ENCODE results near the gene ABLIM1.

The ABLIM1 gene

DNA sequence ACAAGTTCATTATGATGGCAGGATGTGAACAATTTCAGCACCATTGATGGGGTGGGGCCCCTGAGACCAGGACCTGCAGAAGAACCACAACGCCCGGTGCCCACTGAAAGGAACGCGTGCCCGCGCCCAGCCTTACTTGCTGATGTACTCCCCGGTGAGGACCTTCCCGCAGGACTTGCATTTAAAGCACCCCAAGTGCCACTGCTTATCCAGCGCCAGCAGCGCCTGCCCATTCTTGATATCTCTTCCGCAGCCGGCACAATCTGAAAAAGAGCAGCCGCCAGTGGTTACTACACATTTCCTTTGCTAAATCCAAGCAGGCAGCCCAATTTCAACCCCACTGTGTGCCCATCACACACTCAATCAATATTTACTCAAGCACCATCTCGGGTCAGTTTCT, 110.6 kb downstream of the ABLIM1 start:
- TF ChIP-seq, protein P1, sequence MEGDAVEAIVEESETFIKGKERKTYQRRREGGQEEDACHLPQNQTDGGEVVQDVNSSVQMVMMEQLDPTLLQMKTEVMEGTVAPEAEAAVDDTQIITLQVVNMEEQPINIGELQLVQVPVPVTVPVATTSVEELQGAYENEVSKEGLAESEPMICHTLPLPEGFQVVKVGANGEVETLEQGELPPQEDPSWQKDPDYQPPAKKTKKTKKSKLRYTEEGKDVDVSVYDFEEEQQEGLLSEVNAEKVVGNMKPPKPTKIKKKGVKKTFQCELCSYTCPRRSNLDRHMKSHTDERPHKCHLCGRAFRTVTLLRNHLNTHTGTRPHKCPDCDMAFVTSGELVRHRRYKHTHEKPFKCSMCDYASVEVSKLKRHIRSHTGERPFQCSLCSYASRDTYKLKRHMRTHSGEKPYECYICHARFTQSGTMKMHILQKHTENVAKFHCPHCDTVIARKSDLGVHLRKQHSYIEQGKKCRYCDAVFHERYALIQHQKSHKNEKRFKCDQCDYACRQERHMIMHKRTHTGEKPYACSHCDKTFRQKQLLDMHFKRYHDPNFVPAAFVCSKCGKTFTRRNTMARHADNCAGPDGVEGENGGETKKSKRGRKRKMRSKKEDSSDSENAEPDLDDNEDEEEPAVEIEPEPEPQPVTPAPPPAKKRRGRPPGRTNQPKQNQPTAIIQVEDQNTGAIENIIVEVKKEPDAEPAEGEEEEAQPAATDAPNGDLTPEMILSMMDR (IDR thresholded peaks at IDR 0.05), result no peak

DNA sequence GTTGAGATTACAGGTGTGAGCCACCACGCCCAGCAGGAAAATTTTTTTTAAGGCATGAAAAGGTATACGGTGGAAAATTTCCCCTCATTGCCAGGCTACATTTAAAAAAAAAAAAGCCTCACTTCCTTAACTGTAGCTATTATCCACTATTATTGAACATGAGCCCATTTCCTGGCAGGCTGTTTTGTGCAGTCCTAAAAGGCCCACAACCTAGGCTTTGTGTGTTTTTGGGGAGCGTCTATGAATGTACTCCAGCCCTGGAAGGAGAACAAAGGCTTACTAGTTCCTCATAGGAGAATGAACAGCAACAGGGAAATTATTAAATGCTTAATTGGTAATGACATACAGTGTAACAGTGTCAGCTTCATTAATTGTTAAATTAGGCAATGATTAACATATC, 111.0 kb downstream of the ABLIM1 start:
- TF ChIP-seq, protein P1 (IDR thresholded peaks at IDR 0.05), result no peak

DNA sequence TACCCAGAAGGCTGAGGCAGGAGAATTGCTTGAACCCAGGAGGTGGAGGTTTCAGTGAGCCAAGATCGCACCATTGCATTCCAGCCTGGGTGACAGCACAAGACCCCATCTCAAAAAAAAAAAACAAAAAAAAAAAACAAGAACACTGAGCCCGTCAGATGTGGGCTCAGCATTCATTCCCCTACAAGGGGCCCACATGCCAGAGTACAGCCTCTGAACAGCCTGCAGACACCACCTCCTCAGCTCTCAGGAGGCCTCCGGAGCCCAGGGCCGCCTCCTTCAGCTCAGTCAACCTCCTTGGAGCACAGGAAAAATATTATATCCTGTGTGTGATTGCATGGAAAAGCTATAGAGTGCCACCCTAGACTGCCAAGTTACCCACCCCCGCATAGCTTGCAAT, 112.3 kb downstream of the ABLIM1 start:
- TF ChIP-seq, protein P1 (IDR thresholded peaks at IDR 0.05), result no peak

DNA sequence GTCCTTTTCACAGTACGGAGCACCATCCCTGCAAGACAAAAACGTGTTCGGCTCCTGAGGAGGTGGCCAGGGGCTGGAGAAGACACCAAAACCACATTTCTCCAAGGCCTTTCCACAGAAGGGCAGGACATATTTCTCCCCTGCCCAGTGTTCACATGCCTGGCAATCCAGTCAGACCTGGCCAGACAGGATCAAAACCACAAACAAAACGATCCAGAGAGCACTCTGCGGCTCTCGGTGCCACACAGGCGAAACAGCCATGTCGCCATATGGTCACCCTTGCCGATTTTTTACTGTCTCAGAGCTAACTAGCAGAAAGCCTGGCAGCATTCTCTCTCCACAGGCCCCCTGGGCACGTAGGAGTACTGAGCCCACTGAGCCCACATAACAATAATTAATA, 113.0 kb downstream of the ABLIM1 start:
- TF ChIP-seq, protein P1 (IDR thresholded peaks at IDR 0.05), result no peak

DNA sequence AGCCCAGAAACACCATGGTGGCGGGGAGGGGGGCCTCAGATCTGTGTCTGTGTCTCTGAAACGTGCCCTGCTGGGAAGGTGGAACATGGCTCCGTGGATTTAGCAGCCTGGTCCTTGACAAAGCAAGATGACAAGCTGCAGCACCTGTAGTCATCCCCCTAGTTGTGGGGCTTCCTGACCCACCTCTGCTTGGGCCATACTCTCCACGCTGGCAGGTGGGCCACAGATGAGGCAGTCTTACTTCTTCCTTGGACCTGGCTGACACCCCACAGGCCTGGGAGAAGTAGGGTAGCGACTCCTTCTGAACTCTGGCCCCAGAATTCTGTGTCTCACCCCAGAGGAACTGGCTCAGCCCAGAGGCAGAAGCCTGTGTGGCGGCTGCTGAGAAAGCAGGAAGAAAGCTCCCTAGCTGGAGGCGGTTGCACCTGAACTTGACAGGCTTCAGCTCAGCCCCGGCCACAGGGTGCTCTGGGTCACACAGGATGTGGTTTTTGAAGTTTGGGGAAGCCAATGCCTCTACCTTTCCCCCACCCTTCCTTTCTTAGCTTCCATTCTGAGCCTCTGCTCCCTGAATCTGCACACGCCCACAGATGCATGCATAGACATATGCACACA, 113.9 kb downstream of the ABLIM1 start:
- TF ChIP-seq, protein P1 (IDR thresholded peaks at IDR 0.05), result no peak

DNA sequence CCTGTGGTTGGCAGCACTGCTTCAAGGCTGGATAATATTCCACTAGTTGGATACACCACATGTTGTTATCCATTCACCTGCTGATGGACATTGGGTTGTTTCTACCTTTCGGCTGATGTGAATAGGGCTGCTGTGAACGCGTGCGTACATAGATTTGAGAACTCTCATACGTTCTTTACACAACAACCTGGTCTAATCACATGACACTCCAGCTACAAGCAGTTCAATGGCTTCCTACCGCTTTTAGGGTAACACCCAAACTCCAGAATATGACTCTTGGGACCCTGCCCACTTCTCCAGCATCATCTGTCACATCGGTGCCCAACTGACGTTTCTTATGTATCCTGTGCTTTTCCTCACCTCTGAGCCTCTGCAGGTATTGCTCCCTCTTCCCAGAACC, 114.6 kb downstream of the ABLIM1 start:
- TF ChIP-seq, protein P1 (IDR thresholded peaks at IDR 0.05), result no peak

DNA sequence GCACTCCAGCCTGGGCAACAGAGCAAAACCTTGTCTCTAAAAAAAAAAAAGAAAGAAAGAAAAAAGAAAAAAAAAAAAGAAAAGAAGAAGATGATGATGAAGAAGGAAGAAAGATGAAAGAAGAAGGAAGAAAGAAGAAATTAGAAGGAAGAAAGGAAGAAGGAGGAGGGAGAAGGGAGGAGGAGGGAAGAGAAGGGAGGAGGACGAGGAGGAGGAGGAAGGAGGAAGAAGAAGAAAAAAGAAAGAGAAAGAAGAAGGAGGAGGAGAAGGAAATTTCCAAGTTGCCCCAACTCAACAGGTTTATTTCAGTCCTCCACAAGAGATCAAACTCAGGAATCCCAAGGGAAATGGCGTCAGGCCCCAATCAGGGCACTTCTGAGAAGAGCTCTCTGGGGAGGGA, 115.7 kb downstream of the ABLIM1 start:
- TF ChIP-seq, protein P1 (IDR thresholded peaks at IDR 0.05), result no peak

DNA sequence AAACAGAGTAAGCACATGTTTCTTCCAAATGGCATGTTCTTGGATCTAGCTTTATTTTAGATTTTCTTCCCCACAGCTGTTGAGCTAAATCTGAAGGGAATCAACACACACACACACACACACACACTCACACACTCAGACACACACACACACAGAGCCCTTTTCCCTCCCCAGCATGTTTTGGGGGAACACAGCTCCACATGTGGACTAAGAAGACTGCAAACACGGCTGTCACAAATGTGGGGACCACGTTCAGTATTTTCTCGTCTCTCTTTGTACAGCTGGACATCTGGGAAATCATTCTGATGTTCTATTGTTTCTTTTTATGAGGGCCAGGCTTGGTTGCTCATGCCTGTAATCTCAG, 116.3 kb downstream of the ABLIM1 start:
- TF ChIP-seq, protein P1 (IDR thresholded peaks at IDR 0.05), result no peak

Data from LNCAP (cell line).